HCT116 (cell line): ENCODE measurements around the gene SLC5A6. TPM values are rescaled to one million over a fixed set of nuclear protein-coding genes. Genes with fewer than 3 reads are reported as not detected.

Source experiments
- ATAC-seq: fragments of 200-7000 bp; cut with Tn5 transposase; 2 replicates; pipeline ENCODE4 v1.9.1; 2020; ENCODE audit warnings: mild to moderate bottlenecking, moderate library complexity
- BruUV-seq: library from RNA; stranded (reverse); fragments of 400-500 nt; replicated peaks from 2 replicates; lab custom pipeline; 2021; lab: Mats Ljungman, UMichigan
- CTCF ChIA-PET: fragments of 300-600 bp; sonication (Branson Sonifier 250); formaldehyde crosslinking; loops from one replicate; lab custom pipeline; 2021; ENCODE audit warnings: antibody characterized with exemption; lab: Charles Lee
- POLR2A ChIA-PET: fragments of 300-600, 350-600 bp; sonication (Branson Sonifier 250); formaldehyde crosslinking; loops from one replicate; lab custom pipeline; 2021; ENCODE audit warnings: antibody characterized with exemption; lab: Charles Lee
- RAD21 ChIA-PET, 2 experiments: fragments of 300-600 bp; sonication (Branson Sonifier 250); formaldehyde crosslinking; loops; one replicate each; lab custom pipeline; 2023; ENCODE audit warnings: low total read pairs in 2 of 2; ENCODE audit not compliant: uncharacterized antibody in 2 of 2, unreplicated experiment in 2 of 2, low non-redundant PET in 1 of 2; lab: Charles Lee
- DNase-seq: peaks from one replicate; pipeline ENCODE4 v3.0.0-alpha.2; 2010; ENCODE audit warnings: low read depth, low spot score
- H2AFZ ChIP-seq: fragments of 200-600 bp; shearing (Covaris generic), sonication (generic); 2 replicates; pipeline ENCODE4 v1.6.1; 2017; ENCODE audit warnings: low read depth, mixed run types, mixed read lengths, antibody characterized with exemption, low read length; ENCODE audit not compliant: poor library complexity, severe bottlenecking
- H3K27ac ChIP-seq: 2 replicates; pipeline ENCODE4 v1.5.1; 2012; ENCODE audit warnings: low read depth, low read length
- H3K27me3 ChIP-seq: fragments of 200-600 bp; sonication (generic); 2 replicates; pipeline ENCODE4 v1.6.1; 2016; ENCODE audit warnings: mixed run types, low read length, mixed read lengths; ENCODE audit not compliant: insufficient read depth
- H3K36me3 ChIP-seq, 2 experiments: fragments of 200-500 bp in 1 of 2; fragments of 200-600 bp in 1 of 2; sonication (Bioruptor generic) in 1 of 2; sonication (generic) in 1 of 2; 2 replicates each; pipeline versions ENCODE4 v1.5.1 to v1.6.1; 2014 to 2016; ENCODE audit warnings: low read length in 2 of 2, inconsistent platforms in 1 of 2, mixed read lengths in 1 of 2, mixed run types in 1 of 2; ENCODE audit not compliant: insufficient read depth in 2 of 2, control insufficient read depth in 1 of 2
- H3K4me1 ChIP-seq, 2 experiments: fragments of 200-600 bp in 1 of 2; sonication (generic) in 1 of 2; 2 replicates each; pipeline versions ENCODE4 v1.5.1 to v1.6.1; 2012 to 2017; ENCODE audit warnings: low read length in 2 of 2, inconsistent platforms in 1 of 2, mild to moderate bottlenecking in 1 of 2, mixed read lengths in 1 of 2, mixed run types in 1 of 2, moderate library complexity in 1 of 2; ENCODE audit not compliant: insufficient read depth in 2 of 2, control insufficient read depth in 1 of 2
- H3K4me2 ChIP-seq: fragments of 200-600 bp; sonication (generic); 2 replicates; pipeline ENCODE4 v1.6.1; 2017; ENCODE audit warnings: mixed run types, low read length, mixed read lengths
- H3K4me3 ChIP-seq, 2 experiments: fragments of 200-600 bp in 1 of 2; sonication (generic) in 1 of 2; replicated peaks in 1 of 2; 2 replicates each; pipeline ENCODE4 v1.5.1; 2011 to 2016; ENCODE audit warnings: low read length in 2 of 2, control low read depth in 1 of 2, low read depth in 1 of 2, mild to moderate bottlenecking in 1 of 2, mixed read lengths in 1 of 2, mixed run types in 1 of 2
- H3K79me2 ChIP-seq: fragments of 200-600 bp; sonication (generic); 2 replicates; pipeline ENCODE4 v1.6.1; 2017; ENCODE audit warnings: mild to moderate bottlenecking, mixed run types, low read length, moderate library complexity, mixed read lengths; ENCODE audit not compliant: insufficient read depth
- H3K9ac ChIP-seq: fragments of 200-600 bp; sonication (generic); 2 replicates; pipeline ENCODE4 v1.6.1; 2016; ENCODE audit warnings: low read length, mixed read lengths
- H3K9me2 ChIP-seq: fragments of 200-600 bp; sonication (generic), shearing (Covaris generic); 2 replicates; pipeline ENCODE4 v1.6.1; 2017; ENCODE audit warnings: mixed run types, mild to moderate bottlenecking, moderate library complexity; ENCODE audit not compliant: insufficient read depth
- H3K9me3 ChIP-seq, 2 experiments: fragments of 200-500 bp in 1 of 2; fragments of 200-600 bp in 1 of 2; sonication (Bioruptor generic) in 1 of 2; sonication (generic) in 1 of 2; 2 replicates each; pipeline ENCODE4 v1.6.1; 2014 to 2017; ENCODE audit warnings: low read length in 2 of 2, mixed read lengths in 2 of 2, inconsistent platforms in 1 of 2, low read depth in 1 of 2, mild to moderate bottlenecking in 1 of 2, mixed run types in 1 of 2, moderate library complexity in 1 of 2; ENCODE audit not compliant: control insufficient read depth in 1 of 2, insufficient read depth in 1 of 2
- H4K20me1 ChIP-seq: fragments of 200-600 bp; sonication (generic), shearing (Covaris generic); 2 replicates; pipeline ENCODE4 v1.6.1; 2017; ENCODE audit warnings: mixed run types, mild to moderate bottlenecking, moderate library complexity; ENCODE audit not compliant: insufficient read depth
- CBX3 ChIP-seq: IDR thresholded peaks from 2 replicates; pipeline ENCODE4 v1.6.1; 2012; ENCODE audit warnings: low read depth
- CEBPB ChIP-seq: IDR thresholded peaks from 2 replicates; pipeline ENCODE4 v1.6.1; 2012; ENCODE audit warnings: low read depth
- CTCF ChIP-seq, 3 experiments: fragments of 200-600 bp in 1 of 3; sonication (generic) in 1 of 3; IDR thresholded peaks in 2 of 3; conservative IDR thresholded peaks in 1 of 3; 2 replicates each; pipeline ENCODE4 v1.5.1; 2012 to 2017; ENCODE audit warnings: low read depth in 2 of 3, low read length in 2 of 3, antibody characterized with exemption in 1 of 3, borderline replicate concordance in 1 of 3, control low read depth in 1 of 3, mild to moderate bottlenecking in 1 of 3, mixed read lengths in 1 of 3, mixed run types in 1 of 3, moderate library complexity in 1 of 3; ENCODE audit not compliant: insufficient read depth in 1 of 3
- EGR1 ChIP-seq: IDR thresholded peaks from 2 replicates; pipeline ENCODE4 v1.6.1; 2012; ENCODE audit warnings: low read depth
- ELF1 ChIP-seq: IDR thresholded peaks from 2 replicates; pipeline ENCODE4 v1.6.1; 2012; ENCODE audit warnings: low read depth, borderline replicate concordance
- EZH2phosphoT487 ChIP-seq: fragments of 200-600 bp; IDR thresholded peaks from 2 replicates; pipeline ENCODE4 v1.6.1; 2018; ENCODE audit warnings: antibody characterized with exemption, borderline replicate concordance
- FOSL1 ChIP-seq: IDR thresholded peaks from 2 replicates; pipeline ENCODE4 v1.6.1; 2012; ENCODE audit warnings: low read depth
- JUND ChIP-seq: IDR thresholded peaks from 2 replicates; pipeline ENCODE4 v1.6.1; 2012
- MAX ChIP-seq: IDR thresholded peaks from 2 replicates; pipeline ENCODE4 v1.6.1; 2012
- POLR2AphosphoS5 ChIP-seq: IDR thresholded peaks from 2 replicates; pipeline ENCODE4 v1.6.1; 2011; ENCODE audit warnings: mild to moderate bottlenecking, low read depth, low read length, moderate library complexity
- REST ChIP-seq: IDR thresholded peaks from 2 replicates; pipeline ENCODE4 v1.6.1; 2012; ENCODE audit warnings: low read depth
- SIN3A ChIP-seq: IDR thresholded peaks from 2 replicates; pipeline ENCODE4 v1.6.1; 2012; ENCODE audit warnings: low read depth
- SP1 ChIP-seq: IDR thresholded peaks from 2 replicates; pipeline ENCODE4 v1.6.1; 2012; ENCODE audit warnings: low read depth
- TCF7L2 ChIP-seq: IDR thresholded peaks from 2 replicates; pipeline ENCODE4 v1.7.0; 2011; ENCODE audit warnings: borderline replicate concordance, inconsistent platforms; ENCODE audit not compliant: insufficient read depth, insufficient read length; ENCODE audit errors: extremely low read depth
- YY1 ChIP-seq: IDR thresholded peaks from 2 replicates; pipeline ENCODE4 v1.6.1; 2011; ENCODE audit warnings: low read length, low read depth, moderate library complexity, mild to moderate bottlenecking; ENCODE audit not compliant: insufficient replicate concordance; ENCODE audit errors: extremely low read depth
- ZBTB33 ChIP-seq: IDR thresholded peaks from 2 replicates; pipeline ENCODE4 v1.6.1; 2011; ENCODE audit warnings: mild to moderate bottlenecking, low read length, moderate library complexity; ENCODE audit not compliant: insufficient replicate concordance; ENCODE audit errors: extremely low read depth
- ZFX ChIP-seq: fragments of 450-650 bp; IDR thresholded peaks from 2 replicates; pipeline ENCODE4 v1.6.1; 2017
- ZNF274 ChIP-seq: fragments of 200-500 bp; sonication (Bioruptor generic); IDR thresholded peaks from 2 replicates; pipeline ENCODE4 v1.6.1; 2014; ENCODE audit warnings: mild to moderate bottlenecking, low read depth, low read length, inconsistent platforms
- intact Hi-C: fragments of 100-400 bp; cut with micrococcal nuclease; formaldehyde crosslinking; loops from 2 replicates; pipeline ENCODE4 v1.10.0; 2022
- total RNA-seq: library from RNA; stranded (reverse); gene quantifications from one replicate; pipeline ENCODE4 v1.2.1, GENCODE V29; 2021; ENCODE audit not compliant: unreplicated experiment

The SLC5A6 gene
- total RNA-seq, 1 experiment from 2014 or later: 55.4 TPM

- POLR2A ChIA-PET: no interaction called here
- no peaks in the 10 kb centered on the region for H3K27me3 ChIP-seq
- no TSS peak for BruUV-seq
These were observed 43.6 kb upstream of the SLC5A6 start for GRCh38 chr2:27255660-27256059.

More at GRCh38 chr2:27255660-27256059, 43.6 kb upstream of the SLC5A6 start:
- Histone ChIP-seq H3K4me2 (no peak overlapping the region), H2AFZ (no peak overlapping the region), H3K79me2 (0 out of 2 replicates have a peak, but pooled peaks cover 8% of the 10 kb centered on the region), H3K9me2 (no peaks in the 10 kb centered on the region), H3K4me3 (no peak overlapping the region), H4K20me1 (no peaks in the 10 kb centered on the region), H3K9ac (no peak overlapping the region), H3K36me3 (peaks cover 0 to 2% of the 10 kb centered on the region in 2 experiments; a peak in 2 of 4 replicates), H3K4me1 (peaks cover 0 to under 1% of the 10 kb centered on the region in 2 experiments; a peak in 1 of 4 replicates), H3K27ac (no peak overlapping the region), H3K9me3 (no peaks in the 10 kb centered on the region)
- ATAC-seq (no peak), DNase-seq (no peak)
- RAD21 ChIA-PET: no interaction called here
- intact Hi-C loops: no loop called here
- CTCF ChIA-PET: no interaction called here
- TF ChIP-seq EZH2phosphoT487: no peak
- TF ChIP-seq CEBPB: no peak
- TF ChIP-seq TCF7L2: no peak
- no peak for TF ChIP-seq CBX3
- no peak for TF ChIP-seq REST
- no peak for TF ChIP-seq EGR1
- no peak for TF ChIP-seq CTCF (IDR thresholded peaks at IDR 0.05 in 2 of 3, conservative IDR thresholded peaks at IDR 0.05 in 1 of 3; ENCODE audit: borderline replicate concordance in 1 of 3, insufficient read depth in 1 of 3, low read depth in 2 of 3, low read length in 2 of 3)
- TF ChIP-seq FOSL1: no peak
- TF ChIP-seq MAX: no peak
- no peak for TF ChIP-seq JUND
- no peak for TF ChIP-seq SIN3A
- no peak for TF ChIP-seq POLR2AphosphoS5
- TF ChIP-seq ELF1: no peak
- no peak for TF ChIP-seq ZNF274
- TF ChIP-seq ZFX: no peak
- TF ChIP-seq SP1: no peak
- no peak for TF ChIP-seq YY1
- no peak for TF ChIP-seq ZBTB33
